GM12873 (cell line): ENCODE results near the gene LPCAT1.

ENCODE experiments used
- TF ChIP-seq, protein P1 (sequence below): IDR thresholded peaks from 2 replicates; pipeline ENCODE4 v1.5.1; 2012; ENCODE audit warnings: low read depth, mild to moderate bottlenecking, moderate library complexity, low read length, control low read depth; ENCODE audit not compliant: insufficient read depth; ENCODE audit errors: missing control alignments

The LPCAT1 gene

DNA sequence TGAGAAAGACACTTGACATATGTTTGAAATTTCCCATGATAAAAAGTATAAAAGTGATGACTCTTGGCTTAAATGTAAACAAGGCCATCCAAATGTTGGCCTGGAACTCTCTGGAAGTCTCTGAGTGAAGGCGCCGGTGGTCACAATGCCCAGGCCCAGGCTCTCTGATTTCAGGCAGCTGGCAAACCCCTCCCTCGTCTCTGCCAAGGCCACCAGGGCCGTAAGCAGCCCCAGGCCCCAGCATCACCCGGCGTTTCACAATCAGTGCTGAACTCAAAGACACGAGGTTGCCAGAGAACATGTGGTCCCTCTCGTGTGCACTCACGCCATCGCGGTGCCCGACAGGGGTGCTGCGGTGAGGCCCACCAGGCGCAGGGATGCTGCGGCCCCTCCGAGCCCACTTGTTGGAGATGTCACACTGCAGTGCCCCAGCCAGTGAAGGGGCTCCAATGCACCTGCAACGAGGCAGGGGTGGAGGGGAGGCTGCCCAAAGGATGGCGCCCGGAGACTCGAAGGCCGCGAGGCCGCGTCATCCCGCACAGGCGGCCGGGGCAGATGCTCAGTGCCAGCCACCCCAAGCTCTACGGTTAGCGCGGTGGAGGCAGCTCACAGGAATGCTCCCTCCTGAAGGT lies 15.0 kb downstream of the LPCAT1 start:
- TF ChIP-seq, protein P1, sequence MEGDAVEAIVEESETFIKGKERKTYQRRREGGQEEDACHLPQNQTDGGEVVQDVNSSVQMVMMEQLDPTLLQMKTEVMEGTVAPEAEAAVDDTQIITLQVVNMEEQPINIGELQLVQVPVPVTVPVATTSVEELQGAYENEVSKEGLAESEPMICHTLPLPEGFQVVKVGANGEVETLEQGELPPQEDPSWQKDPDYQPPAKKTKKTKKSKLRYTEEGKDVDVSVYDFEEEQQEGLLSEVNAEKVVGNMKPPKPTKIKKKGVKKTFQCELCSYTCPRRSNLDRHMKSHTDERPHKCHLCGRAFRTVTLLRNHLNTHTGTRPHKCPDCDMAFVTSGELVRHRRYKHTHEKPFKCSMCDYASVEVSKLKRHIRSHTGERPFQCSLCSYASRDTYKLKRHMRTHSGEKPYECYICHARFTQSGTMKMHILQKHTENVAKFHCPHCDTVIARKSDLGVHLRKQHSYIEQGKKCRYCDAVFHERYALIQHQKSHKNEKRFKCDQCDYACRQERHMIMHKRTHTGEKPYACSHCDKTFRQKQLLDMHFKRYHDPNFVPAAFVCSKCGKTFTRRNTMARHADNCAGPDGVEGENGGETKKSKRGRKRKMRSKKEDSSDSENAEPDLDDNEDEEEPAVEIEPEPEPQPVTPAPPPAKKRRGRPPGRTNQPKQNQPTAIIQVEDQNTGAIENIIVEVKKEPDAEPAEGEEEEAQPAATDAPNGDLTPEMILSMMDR, result no peak

DNA sequence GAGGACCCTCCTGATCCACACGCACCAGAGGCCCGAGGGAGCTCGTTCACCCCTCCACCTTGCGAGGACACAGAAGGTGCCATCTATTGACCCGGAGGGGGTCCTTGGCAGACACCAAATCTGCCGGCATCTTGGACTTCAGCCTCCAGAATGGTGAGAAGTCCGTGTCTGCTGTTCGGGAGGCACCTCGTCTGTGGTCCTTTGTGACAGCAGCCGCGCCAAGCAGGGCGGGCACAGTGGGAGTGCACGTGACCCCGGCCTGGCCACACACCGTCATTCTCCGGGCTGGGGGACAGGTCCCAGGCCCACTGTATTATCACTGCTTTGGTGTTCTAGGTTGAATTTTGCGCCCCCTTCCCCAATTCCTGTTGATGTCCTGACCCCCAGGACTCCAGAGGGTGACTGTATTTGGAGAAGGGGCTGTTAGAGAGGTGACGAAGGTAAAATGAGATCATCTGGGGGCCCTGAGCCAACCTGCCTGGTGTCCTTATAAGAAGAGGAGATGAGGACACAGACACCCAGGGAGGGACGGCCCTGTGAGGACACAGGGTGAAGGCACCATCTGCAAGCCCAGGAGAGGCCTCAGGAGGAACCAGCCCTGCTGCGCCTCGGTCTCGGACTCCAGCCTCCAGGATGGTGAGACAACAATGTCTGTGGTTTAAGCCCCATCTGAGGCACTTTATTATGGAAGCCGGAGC lies 15.7 kb downstream of the LPCAT1 start:
- TF ChIP-seq, protein P1, result no peak

DNA sequence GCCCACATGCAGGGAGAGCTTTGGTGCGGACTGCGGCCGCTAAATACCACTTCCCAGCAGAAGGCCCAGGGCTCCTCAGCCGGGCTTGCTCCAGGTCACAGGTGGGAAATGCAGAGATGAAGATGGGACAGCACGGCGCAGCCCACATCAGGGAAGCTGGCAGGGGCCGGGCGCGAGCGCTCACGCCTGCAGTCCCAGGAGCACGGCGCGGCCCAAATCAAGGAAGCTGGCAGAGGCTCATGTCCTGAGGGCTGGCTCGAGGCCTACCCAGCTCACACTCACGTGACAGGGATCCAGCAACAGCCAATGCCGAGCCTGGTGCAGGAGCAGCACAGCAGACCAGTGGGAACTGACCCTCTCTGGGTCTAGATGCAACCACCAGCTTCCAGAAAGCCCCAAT lies 16.3 kb downstream of the LPCAT1 start:
- TF ChIP-seq, protein P1, result no peak

DNA sequence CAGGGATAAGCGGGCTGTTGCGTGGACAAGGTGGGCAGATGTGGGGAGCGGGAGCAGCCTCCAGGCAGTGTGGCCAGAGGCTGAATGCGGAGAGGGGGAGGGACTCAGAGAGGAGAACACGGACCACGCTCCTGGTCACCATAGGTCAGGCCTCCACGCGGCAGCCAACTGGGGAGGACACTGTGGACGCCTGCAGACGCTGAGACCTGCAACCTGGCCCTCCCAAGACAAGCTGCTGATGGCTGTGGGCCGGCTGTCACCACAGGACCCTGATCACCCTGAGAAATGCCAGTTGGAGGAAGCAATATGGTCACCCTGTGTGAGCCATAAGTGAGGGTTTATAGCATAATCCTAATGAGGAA lies 16.8 kb downstream of the LPCAT1 start:
- TF ChIP-seq, protein P1, result no peak

DNA sequence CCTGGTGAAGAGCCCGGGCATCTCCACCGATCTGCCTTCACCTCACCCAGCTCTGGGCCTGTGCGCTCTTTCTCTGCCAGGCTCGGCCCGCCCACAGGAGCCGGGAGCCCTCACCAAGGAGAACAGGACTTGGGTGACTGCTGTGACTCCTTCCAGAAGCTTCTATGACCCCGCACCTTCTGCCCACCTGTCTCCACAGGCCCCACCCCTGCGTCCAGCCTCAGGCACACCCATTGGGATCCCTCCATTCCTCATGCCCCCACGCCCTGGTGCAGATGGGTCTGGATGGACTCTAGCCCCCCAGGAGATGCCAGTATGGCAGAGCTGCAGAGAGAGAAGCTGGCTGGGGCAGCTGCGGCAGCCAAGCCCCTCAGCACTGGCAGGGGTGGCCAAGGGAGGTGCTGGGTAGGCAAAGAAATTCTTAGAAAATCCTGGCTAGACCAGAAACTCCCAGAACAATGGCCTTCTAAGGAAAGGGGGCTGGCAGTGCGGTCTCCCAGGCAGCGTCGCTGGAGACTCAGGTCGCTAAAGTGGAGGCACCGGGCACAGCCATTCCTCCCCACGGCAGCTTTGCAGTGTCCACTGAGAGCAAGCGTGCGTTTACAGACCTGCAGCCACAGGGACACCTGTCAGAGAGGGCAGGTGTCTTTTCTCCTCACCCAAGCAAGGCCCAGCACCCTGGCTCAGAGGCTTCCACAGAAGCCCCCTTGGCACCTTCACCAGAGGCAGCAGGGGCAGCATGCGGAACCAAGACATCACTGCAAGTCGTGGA lies 17.3 kb downstream of the LPCAT1 start:
- TF ChIP-seq, protein P1, result no peak

DNA sequence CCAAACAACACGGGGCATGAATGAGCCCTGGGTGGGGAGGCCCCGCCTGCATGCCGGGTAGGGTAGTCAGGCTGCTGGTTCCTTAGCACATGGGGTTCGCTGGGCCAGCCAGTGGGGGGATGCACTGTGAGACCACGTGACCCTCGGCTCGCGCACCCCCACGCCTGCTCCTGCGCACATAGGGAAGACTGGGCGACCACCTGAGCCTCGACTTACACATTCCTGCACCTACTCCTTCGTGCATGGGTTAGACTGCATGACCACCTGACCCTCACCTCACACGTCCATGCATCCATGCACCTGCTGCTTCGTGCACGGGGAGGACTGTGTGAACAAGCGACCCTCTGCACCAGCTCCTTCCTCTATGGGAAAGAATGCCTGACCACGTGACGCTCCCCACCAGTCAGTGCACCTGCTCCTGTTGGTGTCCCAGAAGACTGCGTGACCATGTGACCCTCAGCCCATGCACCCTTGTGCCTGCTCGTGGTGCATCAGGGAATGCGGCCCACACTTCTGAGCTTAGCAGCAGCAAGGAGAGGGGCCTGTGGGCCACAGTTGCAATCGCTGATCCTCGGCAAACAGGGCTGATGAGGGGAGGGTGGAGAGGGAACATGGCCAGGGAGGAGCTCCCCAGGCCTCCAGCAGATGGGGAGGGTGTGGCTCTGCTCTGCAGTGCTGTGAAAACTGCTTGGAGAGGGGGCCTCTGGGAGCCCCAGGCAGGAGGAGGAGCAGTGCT lies 18.1 kb downstream of the LPCAT1 start:
- TF ChIP-seq, protein P1, result no peak

DNA sequence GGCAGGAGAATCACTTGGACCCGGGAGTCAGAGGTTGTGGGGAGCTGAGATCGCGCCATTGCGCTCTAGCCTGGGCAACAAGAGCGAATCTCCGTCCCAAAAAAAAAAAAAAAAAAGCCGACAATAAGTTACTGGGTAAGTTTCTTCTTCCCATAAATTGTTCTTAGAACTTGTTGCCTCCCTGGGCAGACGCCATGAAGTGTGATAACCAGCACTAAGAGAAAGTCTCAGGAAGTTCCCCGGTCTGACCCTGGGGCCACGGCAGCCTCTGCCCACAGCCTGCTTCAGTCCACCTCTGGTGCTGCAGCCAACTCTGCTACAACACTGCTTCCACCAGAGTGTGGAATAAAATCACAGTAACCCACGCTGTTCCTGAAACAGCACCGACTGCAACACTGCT lies 19.1 kb downstream of the LPCAT1 start:
- TF ChIP-seq, protein P1, result no peak
